Stimulated activated naive B cell treated with anti-CD40 and anti-IgM and Interleukin-4, amounts not matched to agents 10 μg/mL and 1 μg/mL and 100 μg/mL, for 72 hours (primary cell): ENCODE measurements around the gene SLC36A4.
"Not testable (repeated sequence)": the region's sequence is repeated elsewhere in the genome, so short reads cannot be mapped to it uniquely, and the experiment has no call there.

Source experiments
- ATAC-seq, 2 donors: fragments of 150-1000 bp; cut with Tn5 transposase; replicated peaks; 2 replicates each; pipeline ENCODE4 v1.10.0; 2021; ENCODE audit warnings: moderate library complexity in 1 of 2
- DNase-seq: peaks from one replicate; pipeline ENCODE4 v3.0.0; 2021
- H3K27ac Mint-ChIP-seq: one replicate; pipeline ENCODE4 v1.8.0; 2022; ENCODE audit warnings: mild to moderate bottlenecking, mixed read lengths
- H3K27me3 Mint-ChIP-seq, 2 donors: one replicate each; pipeline ENCODE4 v1.8.0; 2022; ENCODE audit warnings: mixed read lengths in 2 of 2
- H3K36me3 Mint-ChIP-seq, 2 donors: one replicate each; pipeline ENCODE4 v1.8.0; 2022; ENCODE audit warnings: mixed read lengths in 2 of 2, mild to moderate bottlenecking in 1 of 2
- H3K4me1 Mint-ChIP-seq, 2 donors: one replicate each; pipeline ENCODE4 v1.8.0; 2022; ENCODE audit warnings: mixed read lengths in 2 of 2, mild to moderate bottlenecking in 1 of 2
- H3K4me3 Mint-ChIP-seq, 2 donors: one replicate each; pipeline ENCODE4 v1.8.0; 2022; ENCODE audit warnings: mild to moderate bottlenecking in 2 of 2, mixed read lengths in 2 of 2, moderate library complexity in 1 of 2
- H3K9me3 Mint-ChIP-seq, 2 donors: one replicate each; pipeline ENCODE4 v1.8.0; 2022; ENCODE audit warnings: mixed read lengths in 2 of 2, mild to moderate bottlenecking in 1 of 2

Gene SLC36A4

GRCh38 chr11:93197380-93198214, at the start of gene SLC36A4:
Gene SLC36A4, minus strand, starts transcription at chr11:93197991. Its CDS starts 159 bp downstream, at chr11:93197832.
- H3K27ac Mint-ChIP-seq: peak within 1 kb of the TSS; percentile 94
- peak; percentile 93 for ATAC-seq
- H3K36me3 Mint-ChIP-seq: no peaks in the 10 kb centered on the region

GRCh38 chr11:93246790-93247189, 49.0 kb upstream of the SLC36A4 start:
- H3K9me3 Mint-ChIP-seq, H3K27ac Mint-ChIP-seq, H3K36me3 Mint-ChIP-seq, H3K4me3 Mint-ChIP-seq, DNase-seq, ATAC-seq, H3K4me1 Mint-ChIP-seq: not testable (repeated sequence)
- H3K27me3 Mint-ChIP-seq: peaks cover 11 to 19% of the 10 kb centered on the region in 2 donors

More at GRCh38 chr11:93197380-93198214, at the start of gene SLC36A4:
- peak; percentile 84 for DNase-seq
- Mint-ChIP-seq H3K27me3 (peaks cover 0 to 16% of the 10 kb centered on the region in 2 donors), H3K9me3 (no peaks in the 10 kb centered on the region), H3K4me3 (peak within 1 kb of the TSS; percentile 89 to 93), H3K4me1 (peaks cover 7 to 14% of the 10 kb centered on the region in 2 donors)

- H3K27ac Mint-ChIP-seq: no peak overlapping the region
- ATAC-seq: no peak
- no peak for DNase-seq
- no peaks in the 10 kb centered on the region for H3K9me3 Mint-ChIP-seq
- peaks cover 13 to 15% of the 10 kb centered on the region in 2 donors for H3K27me3 Mint-ChIP-seq
- no peaks in the 10 kb centered on the region for H3K36me3 Mint-ChIP-seq
- H3K4me3 Mint-ChIP-seq: no peak overlapping the region
- no peaks in the 10 kb centered on the region for H3K4me1 Mint-ChIP-seq
Observed at GRCh38 chr11:93244018-93244417, 46.2 kb upstream of the SLC36A4 start.

GRCh38 chr11:93239966-93240365, 42.2 kb upstream of the SLC36A4 start:
- Mint-ChIP-seq H3K36me3 (no peaks in the 10 kb centered on the region), H3K9me3 (no peaks in the 10 kb centered on the region), H3K27me3 (peaks cover 25 to 39% of the 10 kb centered on the region in 2 donors), H3K4me1 (no peaks in the 10 kb centered on the region), H3K4me3 (no peak overlapping the region), H3K27ac (no peak overlapping the region)
- ATAC-seq (no peak), DNase-seq (no peak)

- Mint-ChIP-seq H3K9me3 (no peaks in the 10 kb centered on the region), H3K4me3 (no peak overlapping the region), H3K27ac (no peak overlapping the region), H3K27me3 (peaks cover 22 to 42% of the 10 kb centered on the region in 2 donors), H3K4me1 (no peaks in the 10 kb centered on the region), H3K36me3 (no peaks in the 10 kb centered on the region)
- ATAC-seq (no peak), DNase-seq (no peak)
Observed at GRCh38 chr11:93238956-93239355, 41.2 kb upstream of the SLC36A4 start.

- Mint-ChIP-seq H3K4me3 (no peak overlapping the region), H3K4me1 (no peaks in the 10 kb centered on the region), H3K27ac (no peak overlapping the region), H3K27me3 (peaks cover 32 to 60% of the 10 kb centered on the region in 2 donors), H3K9me3 (no peaks in the 10 kb centered on the region), H3K36me3 (no peaks in the 10 kb centered on the region)
- DNase-seq: no peak
- ATAC-seq: peak; percentile 62 to 63
Observed at GRCh38 chr11:93236741-93237675, 39.2 kb upstream of the SLC36A4 start.

- peak; percentile 58 for DNase-seq
- H3K4me1 Mint-ChIP-seq: no peaks in the 10 kb centered on the region
- H3K4me3 Mint-ChIP-seq: no peak overlapping the region
- H3K36me3 Mint-ChIP-seq: no peaks in the 10 kb centered on the region
- no peak overlapping the region for H3K27ac Mint-ChIP-seq
- peak; percentile 94 to 99 for ATAC-seq
- H3K9me3 Mint-ChIP-seq: no peaks in the 10 kb centered on the region
- H3K27me3 Mint-ChIP-seq: peaks cover 27 to 57% of the 10 kb centered on the region in 2 donors
Observed at GRCh38 chr11:93234602-93235207, 36.9 kb upstream of the SLC36A4 start.

GRCh38 chr11:93229876-93230275, 32.1 kb upstream of the SLC36A4 start:
- no peak for ATAC-seq
- no peak for DNase-seq
- H3K27ac Mint-ChIP-seq: no peak overlapping the region
- no peaks in the 10 kb centered on the region for H3K36me3 Mint-ChIP-seq
- H3K9me3 Mint-ChIP-seq: no peaks in the 10 kb centered on the region
- peaks cover 11 to 22% of the 10 kb centered on the region in 2 donors for H3K27me3 Mint-ChIP-seq
- H3K4me1 Mint-ChIP-seq: no peaks in the 10 kb centered on the region
- H3K4me3 Mint-ChIP-seq: no peak overlapping the region

- no peak overlapping the region for H3K4me3 Mint-ChIP-seq
- no peaks in the 10 kb centered on the region for H3K9me3 Mint-ChIP-seq
- no peaks in the 10 kb centered on the region for H3K4me1 Mint-ChIP-seq
- H3K27me3 Mint-ChIP-seq: peaks cover 8 to 11% of the 10 kb centered on the region in 2 donors
- H3K36me3 Mint-ChIP-seq: no peaks in the 10 kb centered on the region
- no peak for DNase-seq
- no peak overlapping the region for H3K27ac Mint-ChIP-seq
- ATAC-seq: no peak
Observed at GRCh38 chr11:93225662-93226061, 27.9 kb upstream of the SLC36A4 start.

- DNase-seq (no peak), ATAC-seq (no peak)
- Mint-ChIP-seq H3K36me3 (no peaks in the 10 kb centered on the region), H3K4me3 (no peak overlapping the region), H3K4me1 (no peaks in the 10 kb centered on the region), H3K9me3 (no peaks in the 10 kb centered on the region), H3K27me3 (peaks cover 21 to 32% of the 10 kb centered on the region in 2 donors), H3K27ac (no peak overlapping the region)
Observed at GRCh38 chr11:93221539-93221938, 23.7 kb upstream of the SLC36A4 start.

- H3K36me3 Mint-ChIP-seq: no peaks in the 10 kb centered on the region
- H3K27me3 Mint-ChIP-seq: peaks cover 21 to 32% of the 10 kb centered on the region in 2 donors
Observed at GRCh38 chr11:93220078-93220477, 22.3 kb upstream of the SLC36A4 start.

GRCh38 chr11:93219440-93219839, 21.6 kb upstream of the SLC36A4 start:
- Mint-ChIP-seq H3K27me3 (peaks cover 21 to 32% of the 10 kb centered on the region in 2 donors), H3K4me1 (no peaks in the 10 kb centered on the region), H3K4me3 (no peak overlapping the region), H3K27ac (no peak overlapping the region), H3K9me3 (no peaks in the 10 kb centered on the region), H3K36me3 (no peaks in the 10 kb centered on the region)
- DNase-seq (no peak), ATAC-seq (no peak)

More at GRCh38 chr11:93220078-93220477, 22.3 kb upstream of the SLC36A4 start:
- no peak for DNase-seq
- no peak for ATAC-seq
- H3K9me3 Mint-ChIP-seq: no peaks in the 10 kb centered on the region
- H3K4me1 Mint-ChIP-seq: no peaks in the 10 kb centered on the region
- H3K4me3 Mint-ChIP-seq: no peak overlapping the region
- no peak overlapping the region for H3K27ac Mint-ChIP-seq

GRCh38 chr11:93216511-93217101, 18.8 kb upstream of the SLC36A4 start:
- no peaks in the 10 kb centered on the region for H3K9me3 Mint-ChIP-seq
- no peak for ATAC-seq
- no peak overlapping the region for H3K4me3 Mint-ChIP-seq
- H3K36me3 Mint-ChIP-seq: no peaks in the 10 kb centered on the region
- peaks cover 14 to 22% of the 10 kb centered on the region in 2 donors for H3K27me3 Mint-ChIP-seq
- no peak for DNase-seq
- no peaks in the 10 kb centered on the region for H3K4me1 Mint-ChIP-seq
- H3K27ac Mint-ChIP-seq: no peak overlapping the region

GRCh38 chr11:93213622-93214021, 15.8 kb upstream of the SLC36A4 start:
- Mint-ChIP-seq H3K27me3 (peaks cover 9 to 16% of the 10 kb centered on the region in 2 donors), H3K4me1 (no peaks in the 10 kb centered on the region), H3K27ac (no peak overlapping the region), H3K36me3 (peaks cover 0 to 2% of the 10 kb centered on the region in 2 donors), H3K9me3 (peaks cover 3 to 5% of the 10 kb centered on the region in 2 donors), H3K4me3 (no peak overlapping the region)
- ATAC-seq (no peak), DNase-seq (no peak)
